ENCODE measurements around the gene PERP.
"Not testable (repeated sequence)": the region's sequence is repeated elsewhere in the genome, so short reads cannot be mapped to it uniquely, and the experiment has no call there.

Gene PERP

DNA sequence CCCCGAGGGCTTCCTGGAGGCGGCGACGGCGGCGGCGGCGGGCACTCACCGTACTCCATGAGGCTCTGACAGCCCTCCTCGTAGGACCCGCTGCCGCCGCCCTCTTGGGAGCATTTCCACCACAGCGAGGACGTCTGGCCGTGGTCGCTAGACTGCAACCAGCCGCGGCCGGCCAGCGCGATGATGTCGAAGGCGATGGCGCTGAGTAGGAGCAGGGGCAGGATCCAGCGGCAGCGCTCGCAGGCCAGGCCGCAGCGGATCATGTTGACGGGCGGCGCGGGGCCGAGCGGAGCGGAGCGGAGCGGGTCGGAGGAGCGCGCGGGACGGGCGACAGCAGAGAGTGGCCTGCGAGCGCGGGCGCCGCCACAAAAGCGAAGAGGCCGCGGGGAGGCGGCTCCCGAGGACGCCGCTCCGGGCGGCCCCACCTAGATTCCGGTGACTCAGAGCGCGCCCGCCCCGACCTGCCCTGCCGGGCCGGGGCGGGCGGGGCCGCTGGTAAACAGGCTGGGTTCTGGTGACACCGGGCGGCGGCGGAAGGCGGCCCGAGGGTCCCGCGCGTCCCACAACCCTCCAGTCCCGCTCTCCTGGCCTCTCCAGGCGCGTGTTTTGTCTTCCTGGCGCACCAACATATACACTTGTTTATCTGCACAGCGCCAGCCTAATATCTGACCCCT is at the start of gene PERP:
Gene PERP (minus strand): TSS at position 342 of the 674 bp plus-strand sequence. CDS start 79 bp downstream, at position 263.
- DNase-seq: peak; percentile 13 to 20

DNA sequence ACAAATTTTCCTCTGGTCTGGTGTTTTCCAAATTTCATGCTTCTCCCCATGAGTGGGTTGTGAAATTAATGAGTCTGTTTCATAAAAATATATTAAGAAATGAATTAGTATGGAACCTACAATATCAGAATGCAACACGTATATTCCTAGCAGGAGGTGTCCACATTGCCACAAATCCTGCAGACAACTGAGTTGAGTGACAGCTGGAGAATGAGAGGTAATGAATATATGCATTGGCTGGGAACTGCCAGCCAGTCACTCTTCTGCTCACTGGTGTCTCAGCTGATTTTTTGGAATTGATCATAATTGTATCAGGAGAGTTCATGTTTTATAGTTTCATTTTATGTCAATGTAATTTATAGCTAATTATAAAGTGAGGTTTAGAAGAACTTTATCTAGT is 48.2 kb upstream of the PERP start:
- DNase-seq: no peak

DNA sequence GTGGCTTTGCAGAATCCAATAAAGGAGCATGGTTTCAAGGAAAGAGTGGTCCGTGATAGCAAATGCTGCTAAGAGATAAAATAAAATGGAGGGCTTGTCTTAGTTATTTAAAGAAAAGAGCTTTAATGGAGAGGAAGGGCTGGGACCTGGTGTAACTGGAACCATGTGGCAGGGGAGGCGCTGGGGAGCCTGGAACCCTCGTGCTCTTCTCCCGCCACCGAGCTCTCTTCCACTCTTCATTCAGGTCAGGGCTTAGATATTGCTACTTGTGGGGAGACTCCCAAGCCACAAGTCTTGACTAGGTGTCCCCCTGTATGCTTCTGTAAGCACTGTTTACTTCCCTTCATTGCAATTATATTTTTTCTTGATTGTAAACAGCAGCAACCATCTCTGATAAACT is 39.3 kb upstream of the PERP start:
- no peak for DNase-seq

DNA sequence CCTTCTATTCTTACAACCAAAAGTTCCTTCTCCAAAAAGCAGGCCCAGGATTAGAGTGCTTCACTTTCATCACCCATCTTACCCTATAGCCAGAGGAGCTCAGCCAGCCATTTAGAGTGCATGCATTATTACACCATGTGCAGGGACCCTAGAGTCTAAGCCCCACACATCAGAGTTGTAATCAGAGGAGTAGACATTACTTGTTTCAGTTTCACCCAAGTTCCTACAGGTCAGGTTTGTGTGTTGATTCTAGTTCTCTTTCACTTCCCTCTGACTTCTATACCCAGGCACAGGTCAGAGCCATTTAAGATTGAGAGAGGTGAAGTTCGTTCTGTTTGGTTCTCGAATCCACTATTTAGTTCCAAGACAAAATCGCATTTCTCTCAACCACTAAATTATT is 38.2 kb upstream of the PERP start:
- no peak for DNase-seq

DNA sequence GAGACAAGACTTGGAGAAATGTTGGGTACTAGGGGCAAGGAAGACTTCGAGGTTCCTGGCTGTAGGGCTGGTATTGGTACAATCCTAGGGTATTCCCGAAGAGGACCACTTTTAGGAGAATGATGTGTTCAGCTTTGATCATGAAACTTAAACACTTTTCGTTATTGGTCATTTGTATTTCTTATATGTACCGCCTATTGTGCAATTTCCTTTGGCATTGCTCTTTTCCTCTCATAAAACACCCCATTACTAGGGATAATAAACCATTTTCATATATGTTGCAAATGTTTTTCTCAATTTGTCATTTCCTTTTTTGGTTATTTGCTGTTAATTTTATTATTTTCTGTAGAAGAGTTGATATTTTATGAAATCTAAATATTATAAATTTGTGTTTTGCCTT is 35.6 kb upstream of the PERP start:
- no peak for DNase-seq

DNA sequence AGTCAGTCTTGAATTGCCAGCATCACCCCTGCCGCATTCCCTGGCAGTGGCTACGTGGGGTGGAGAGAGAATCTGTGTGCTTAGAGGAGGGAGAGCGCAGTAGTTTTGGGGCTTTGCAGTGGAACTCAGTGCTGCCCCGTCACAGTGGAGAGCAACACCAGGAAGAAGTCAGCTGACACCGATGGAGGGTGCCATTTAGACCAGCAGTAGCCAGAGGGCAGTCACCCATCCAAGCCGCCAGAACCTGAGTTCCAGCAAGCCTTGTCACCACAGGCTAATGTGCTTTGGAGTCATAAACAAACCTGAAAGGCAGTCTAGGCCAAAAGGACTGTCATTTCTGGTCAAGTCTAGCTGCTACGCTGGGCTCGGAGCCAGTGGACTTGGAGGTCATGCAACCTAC is 22.0 kb upstream of the PERP start:
- DNase-seq: no peak

DNA sequence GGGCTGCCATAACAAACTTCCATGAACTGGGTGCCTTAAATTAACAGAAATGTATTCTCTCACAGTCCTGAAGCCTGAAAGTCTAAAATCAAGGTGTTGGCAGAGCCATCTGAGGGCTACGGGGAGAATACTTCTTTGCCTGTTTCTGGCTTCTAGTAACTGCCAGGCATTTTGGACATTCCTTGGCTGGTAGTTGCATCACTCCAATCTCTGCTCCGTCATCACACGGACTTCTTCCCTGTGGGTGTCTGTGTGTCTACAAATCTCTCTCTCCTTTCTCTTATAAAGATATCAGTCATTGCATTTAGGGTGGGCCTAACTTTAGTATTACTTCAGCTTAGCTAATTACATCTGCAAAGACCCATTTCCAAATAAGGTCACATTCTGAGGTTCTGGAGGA is 20.9 kb upstream of the PERP start:
- DNase-seq: no peak

DNA sequence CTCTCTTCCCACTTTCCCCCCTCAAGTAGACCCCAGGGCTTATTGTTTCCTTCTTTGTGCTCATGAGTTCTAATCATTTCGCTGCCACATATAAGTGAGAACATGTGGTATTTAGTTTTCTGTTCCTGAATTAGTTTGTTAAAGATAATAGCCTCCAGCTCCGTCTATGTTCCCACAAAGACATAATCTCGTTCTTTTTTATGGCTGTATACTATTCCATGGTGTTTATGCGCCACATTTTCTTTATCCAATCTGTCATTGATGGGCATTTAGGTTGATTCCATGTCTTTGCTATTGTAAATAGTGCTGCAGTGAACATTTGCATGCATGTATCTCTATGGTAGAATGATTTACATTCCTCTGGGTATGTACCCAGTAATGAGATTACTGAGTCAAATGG is 16.9 kb upstream of the PERP start:
- no peak for DNase-seq

DNA sequence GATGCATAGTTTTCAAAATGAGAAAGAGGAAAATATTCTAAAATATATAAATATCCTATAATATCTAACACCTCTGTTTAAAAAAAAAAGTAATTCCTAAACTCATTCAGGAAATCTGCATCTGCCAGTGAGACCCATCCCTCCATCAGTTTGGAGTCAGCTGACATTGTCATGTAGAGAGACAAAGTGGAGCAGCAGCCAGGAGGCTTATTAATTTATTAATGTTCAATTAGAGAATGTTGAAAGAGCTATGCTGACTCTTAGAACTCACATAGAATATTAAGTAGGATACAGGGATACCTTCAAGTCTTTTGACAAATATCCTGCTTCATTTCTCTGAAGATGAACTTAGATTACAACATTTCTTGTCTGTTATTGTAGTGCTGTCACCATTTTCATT is 12.8 kb upstream of the PERP start:
- DNase-seq: no peak

DNA sequence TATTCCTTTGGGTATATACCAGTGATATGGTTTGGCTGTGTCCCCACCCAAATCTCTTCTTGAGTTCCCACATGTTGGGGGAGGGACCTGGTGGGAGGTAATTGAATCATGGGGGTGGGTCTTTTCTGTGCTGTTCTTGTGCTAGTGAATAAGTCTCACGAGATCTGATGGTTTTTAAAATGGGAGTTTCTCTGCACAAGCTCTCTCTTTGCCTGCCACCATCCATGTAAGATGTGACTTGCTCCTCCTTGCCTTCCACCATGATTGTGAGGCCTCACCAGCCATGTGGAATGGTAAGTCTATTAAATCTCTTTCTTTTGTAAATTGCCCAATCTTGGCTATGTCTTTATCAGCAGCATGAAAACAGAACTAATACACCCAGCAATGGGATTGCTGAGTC is 12.0 kb upstream of the PERP start:
- not testable (repeated sequence) for DNase-seq

DNA sequence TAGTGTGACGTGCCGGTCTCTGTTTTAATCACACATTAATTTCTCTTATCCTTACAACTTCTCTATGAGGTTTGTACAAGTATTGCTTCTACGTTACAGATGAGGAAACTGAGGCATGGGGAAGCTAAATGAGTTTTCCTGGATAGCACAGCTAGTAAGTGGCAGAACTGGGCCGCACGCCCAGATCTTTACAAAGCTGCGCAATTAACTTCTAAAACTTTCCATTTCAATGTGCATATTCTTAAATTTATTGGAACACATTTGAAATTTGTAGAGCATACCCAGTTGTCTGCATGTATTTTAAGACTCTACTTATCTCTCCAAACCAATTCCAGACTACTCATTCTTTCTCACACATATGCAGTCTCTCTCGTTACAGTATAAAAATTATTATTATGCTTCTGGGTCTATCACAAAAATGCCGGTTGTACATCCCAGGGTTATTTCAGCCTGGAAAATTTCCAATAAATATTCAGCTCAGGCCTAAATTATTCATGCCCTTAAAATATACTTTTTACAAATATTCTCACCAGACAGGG is 10.2 kb upstream of the PERP start:
- DNase-seq: no peak

DNA sequence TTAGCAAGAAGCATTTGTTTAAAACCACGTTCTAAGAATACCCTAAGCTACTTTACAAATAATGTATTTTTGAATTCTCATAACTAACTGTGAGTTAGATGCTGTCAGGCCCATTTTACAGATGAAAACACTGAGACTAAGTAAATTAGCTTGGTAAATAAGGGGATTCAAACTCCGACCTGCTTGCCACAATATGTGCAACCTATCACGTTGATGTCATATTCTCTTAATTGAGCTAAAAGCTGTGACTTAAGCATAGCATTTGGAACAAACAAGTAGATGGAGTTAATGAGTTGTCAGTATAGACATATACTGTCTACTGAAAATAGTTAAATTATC is 9.4 kb upstream of the PERP start:
- DNase-seq: no peak

DNA sequence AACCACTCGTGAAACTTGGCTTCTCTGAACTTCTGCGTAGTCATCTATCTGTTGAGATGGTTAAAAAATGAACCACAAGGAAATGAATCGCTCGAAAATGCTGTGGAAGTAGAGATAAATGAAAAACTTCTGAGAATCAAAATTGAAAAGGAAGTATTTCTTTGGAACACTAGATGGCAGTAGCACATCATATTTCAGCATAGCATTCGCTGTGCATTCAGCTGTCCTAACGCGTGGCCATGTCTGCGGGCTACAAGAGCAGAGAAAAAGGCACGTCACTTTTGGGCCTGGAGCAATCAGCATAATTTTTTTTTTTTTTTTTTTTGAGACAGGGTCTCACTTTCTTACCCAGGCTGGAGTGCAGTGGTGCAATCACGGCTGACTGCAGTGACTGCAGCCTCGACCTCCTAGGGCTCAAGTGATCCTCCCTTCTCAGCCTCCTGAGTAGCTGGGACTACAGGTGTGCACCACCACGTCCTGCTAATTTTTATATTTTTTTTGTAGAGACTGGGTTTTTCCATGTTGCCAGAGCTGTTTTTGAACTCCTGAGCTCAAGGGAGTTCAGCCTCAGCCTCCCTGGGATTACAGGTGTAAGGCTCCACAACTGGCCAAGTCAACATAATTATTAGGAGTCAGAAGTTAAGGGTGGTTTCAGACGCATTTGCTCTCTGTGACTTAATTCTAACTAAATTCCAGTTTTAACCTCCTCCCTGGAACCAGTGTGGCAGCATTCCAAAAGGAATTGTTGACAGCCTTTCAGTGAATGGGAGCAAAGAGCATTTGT is 8.8 kb upstream of the PERP start:
- peak; percentile 42 to 87 for DNase-seq

DNA sequence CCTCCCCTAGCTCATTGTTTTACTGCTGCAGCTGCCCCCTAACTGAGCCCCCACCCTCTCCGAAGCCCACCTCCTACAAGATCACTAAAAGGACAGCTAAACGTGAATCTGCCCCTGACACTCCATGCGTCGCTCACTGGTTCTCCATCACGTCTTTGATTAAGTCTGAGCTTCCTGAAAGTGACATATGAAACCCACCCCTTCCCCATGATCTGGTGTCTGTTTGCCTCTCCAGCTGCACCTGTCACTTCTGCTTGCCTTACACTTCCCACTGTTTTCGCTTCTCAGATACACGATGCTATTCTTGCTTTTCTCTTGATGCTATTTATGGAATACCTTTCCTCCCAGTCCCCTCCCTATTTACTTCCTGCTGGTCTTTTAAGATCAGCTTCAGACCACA is 8.0 kb upstream of the PERP start:
- no peak for DNase-seq

DNA sequence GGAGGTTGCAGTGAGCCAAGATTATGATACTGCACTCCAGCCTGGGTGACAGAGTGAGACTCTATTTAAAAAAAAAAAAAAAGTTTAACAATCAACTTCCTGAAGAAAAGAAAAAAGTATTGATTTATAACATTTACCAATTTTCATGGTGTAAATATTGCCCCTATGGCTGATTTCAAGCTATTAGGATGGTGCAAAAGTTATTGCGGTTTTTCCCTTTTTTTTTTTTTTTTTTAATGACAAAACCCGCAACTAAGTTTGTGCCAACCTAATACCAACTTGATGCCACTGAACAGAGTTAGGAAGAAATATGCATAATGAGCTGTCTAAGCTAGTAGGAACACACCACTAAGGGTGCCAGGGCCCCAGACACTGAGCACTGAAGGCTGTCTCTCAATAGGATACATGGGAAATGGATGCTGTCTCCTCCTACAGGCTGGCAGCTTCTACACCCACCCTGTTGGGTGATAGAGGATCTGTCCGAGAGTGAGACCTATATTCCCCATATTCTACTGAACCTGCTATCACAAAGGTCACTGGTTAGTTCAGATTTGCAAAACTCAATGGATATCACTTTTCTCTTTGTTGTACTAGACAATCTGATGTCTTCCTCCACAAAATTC is 6.5 kb upstream of the PERP start:
- DNase-seq: no peak

DNA sequence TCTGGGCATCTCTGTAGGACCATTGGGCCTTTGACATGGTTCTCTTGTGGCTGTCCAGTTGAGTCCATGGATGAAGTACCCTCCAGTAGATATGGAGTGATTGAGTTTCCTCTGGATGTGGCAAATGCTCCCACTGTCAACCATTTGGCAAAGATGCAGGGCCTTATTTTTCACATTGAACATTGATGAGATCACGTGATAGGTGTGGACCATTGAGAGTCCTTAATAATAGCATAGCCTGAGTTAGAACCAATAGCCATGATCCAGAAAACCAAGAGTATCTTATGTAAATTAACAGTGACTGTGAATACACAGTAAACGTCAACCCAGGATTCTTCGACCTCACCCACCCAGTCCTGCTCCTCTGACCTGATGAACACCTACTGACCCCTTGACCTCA is 3.0 kb upstream of the PERP start:
- DNase-seq: no peak

DNA sequence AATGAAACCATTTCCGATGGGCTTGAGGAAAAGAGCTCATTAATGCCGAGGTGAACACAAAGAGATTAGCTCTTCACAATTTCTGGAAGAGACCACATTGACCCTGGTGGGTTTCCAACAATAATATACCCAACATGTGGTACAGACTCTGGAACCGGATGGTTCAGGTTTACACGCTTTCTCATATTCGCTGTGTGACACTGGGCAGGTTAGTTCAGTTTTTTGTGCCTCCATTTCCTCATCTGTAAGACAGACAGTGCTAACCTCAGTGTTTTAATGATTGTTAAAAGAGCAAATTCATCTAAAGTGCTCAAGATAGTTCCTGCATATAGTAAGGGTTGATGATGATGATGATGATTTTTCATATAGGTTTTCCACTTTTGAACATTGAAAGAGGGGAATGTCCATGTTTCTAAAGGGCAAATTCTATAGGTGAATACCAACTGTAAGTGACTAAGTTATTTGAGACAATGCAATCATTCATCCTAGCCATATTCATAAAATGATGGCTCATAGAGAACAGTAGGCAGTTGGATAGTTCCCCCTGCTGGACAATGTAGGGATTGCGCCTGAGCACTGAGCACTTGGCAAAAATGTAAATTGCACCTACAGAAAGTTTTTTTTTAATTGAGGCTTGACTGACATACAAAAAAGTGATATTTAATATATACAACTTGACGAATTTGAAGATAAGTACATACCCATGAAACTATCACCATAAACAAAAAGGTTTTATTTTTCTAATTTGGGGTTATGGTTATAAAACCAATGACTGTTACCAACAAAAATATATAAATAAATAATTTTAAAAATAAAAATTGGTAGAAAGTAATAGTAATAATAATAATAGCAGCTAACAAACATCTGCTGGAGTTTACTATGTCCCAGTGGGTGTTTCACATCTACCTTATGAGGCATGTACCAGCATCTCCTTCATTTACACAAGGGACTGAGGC is 2.1 kb upstream of the PERP start:
- DNase-seq: peak; percentile 51 to 94

DNA sequence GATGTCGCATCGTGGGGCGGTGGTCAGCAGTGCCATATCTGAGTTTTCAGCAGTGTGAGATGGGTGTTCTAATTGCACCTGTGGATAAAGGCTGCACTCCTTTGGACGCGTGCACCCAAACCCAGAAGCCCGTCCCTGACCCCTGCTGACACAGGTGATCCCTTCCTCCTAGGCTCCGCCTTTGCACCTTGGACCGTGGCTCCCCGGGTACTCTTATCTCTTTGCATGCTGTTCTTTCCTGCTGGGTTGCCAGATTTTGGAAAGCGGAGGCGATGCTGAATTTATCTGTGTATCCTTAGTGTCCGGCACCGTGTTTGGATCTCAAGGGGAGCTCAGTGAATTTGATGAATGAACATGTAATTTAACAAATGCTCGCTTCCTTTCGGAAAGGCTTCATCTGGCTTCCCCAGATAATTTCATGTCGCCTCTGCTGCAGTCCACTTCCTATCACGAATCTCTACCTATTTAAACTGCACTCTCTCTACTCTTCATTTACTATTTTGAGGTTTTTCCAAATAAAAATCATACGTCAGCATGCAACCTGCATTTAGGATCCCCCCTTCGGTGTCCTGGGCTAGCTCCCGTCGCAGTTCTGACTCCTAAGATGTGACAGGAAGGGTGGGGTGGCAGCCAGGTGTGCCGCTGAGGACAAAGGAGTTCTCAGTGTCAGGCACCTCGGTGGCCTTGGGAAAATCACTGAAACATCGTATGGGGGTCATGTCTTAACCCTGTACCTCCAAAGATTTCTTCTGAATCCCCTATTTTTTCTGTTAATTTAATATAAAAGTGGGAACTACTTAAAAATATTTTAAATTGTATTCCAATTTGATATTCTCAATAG is 753 bp upstream of the PERP start:
- no peak for DNase-seq

DNA sequence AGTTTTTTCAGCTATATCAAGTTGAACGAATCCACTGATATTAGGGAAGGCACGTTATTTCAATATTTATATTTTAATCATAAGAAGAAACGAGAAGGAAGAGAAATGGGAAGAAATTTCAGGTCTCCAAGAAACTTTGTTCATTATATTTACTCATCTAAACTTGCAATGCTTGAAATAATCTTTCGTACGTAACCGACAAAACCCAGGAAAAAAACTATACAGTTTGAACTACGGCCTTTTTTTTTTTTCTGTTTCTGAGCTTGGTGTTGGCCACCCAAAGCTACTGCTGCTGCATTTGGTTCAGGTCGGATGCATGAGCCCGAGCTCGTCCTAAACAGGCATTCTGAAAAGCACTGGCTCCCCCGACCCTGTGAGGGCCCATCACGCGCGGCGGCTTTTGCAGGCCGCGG is 548 bp downstream of the PERP start:
- DNase-seq: no peak

DNA sequence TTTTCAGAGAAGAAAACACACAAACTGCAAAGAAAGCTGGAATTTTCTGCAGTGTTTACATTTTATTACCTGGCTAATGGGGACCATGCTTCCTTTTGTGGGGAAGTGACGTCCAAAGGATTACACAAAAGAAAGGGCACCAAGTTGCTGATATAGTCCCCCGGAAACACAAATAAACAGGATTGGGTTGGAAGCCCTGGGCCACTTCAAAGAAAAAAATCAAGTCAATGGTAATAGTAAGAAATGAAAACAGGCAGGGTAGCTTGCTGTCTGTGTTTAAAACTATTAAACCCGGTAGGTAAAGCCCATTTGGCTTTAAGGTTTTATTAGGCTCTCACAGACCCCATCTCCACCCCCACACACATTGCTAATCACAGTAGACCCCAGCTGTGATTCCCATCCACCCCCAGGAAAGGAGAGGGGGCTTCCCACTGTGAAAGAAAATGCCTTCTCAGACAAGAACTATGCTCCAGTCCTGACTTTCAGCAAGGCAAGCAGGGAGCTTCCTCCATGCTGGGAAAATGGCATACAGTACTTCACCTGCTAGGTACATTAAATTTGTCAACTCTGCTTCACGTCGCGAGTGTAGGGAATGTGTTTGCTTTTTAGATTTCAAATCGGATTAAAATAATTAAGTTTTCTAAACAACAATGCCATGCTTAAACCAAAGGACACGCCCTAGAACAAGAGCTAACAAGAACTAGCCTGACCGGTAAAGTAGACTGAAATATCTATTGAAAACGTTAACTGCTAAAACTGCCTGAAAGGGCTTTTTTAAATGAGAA is 1.1 kb downstream of the PERP start:
- no peak for DNase-seq

DNA sequence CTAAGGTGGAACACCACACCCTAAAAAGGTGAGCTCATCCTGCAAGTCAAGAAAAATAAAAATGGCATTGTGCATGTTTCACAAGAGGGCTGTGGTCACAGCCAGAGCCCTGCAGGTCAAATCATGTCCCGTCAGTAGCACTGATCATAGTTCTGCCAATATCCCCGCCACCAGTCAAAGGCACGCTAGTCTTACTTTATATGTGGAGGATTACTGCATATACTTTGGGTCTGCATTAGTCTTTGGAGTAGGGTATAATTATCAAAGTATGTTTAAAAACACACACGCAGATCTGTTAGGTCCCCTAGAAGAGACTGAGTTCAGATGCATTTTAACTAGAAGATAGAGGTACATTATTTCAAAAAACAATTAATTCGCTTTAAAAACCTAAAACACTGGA is 1.8 kb downstream of the PERP start:
- DNase-seq: no peak
